Measurements from ENCODE around the gene ERF. TPM values are rescaled to one million over a fixed set of nuclear protein-coding genes. Genes with fewer than 3 reads are reported as not detected.

Gene ERF
- total and polyA plus RNA-seq, 2 of the 8 experiments (the other 6 are each of a cell fraction or from before 2014, with no cell fraction given) = 43.7 to 62.7 TPM

DNA sequence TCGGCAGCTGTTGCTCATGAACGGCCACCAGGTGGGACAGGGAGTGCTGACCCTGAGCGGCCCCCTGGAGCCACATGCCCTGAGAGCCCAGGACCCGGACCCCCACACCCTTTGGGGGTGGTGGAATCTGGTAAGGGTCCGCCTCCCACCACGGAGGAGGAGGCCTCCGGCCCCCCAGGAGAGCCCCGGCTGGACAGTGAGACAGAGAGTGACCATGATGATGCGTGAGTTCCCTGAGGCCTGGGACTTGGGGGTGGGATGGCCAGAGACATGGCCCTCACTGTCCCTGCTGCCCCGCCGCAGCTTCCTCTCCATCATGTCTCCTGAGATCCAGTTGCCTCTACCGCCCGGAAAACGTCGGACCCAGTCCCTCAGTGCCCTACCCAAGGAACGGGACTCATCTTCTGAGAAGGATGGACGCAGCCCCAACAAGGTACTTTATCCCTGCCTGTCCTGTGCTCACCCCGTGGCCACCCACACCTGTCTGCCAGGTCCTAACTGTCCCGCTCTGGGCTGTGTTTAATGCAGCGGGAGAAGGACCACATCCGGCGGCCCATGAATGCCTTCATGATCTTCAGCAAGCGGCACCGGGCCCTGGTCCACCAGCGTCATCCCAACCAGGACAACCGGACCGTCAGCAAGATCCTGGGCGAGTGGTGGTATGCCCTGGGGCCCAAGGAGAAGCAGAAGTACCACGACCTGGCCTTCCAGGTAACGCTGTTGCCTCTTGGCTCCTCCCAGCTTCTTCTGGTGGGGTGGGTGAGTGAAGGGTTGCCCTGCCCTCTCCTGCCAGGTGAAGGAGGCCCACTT, 32.3 kb upstream of the ERF start:
- Histone ChIP-seq H2AFZ (ENCODE audit: low read length) (no peak overlapping the region), H3K9me3 (ENCODE audit: insufficient read depth in 2 of 2, low read depth in 1 of 2, low read length in 1 of 2) (no peaks in the 10 kb centered on the region), H4K20me1 (replicated peaks in 1 of 2; ENCODE audit: control insufficient read depth in 1 of 2, insufficient read depth in 2 of 2, low read length in 2 of 2) (peaks cover 3 to 20% of the 10 kb centered on the region in 2 experiments), H2AK5ac (ENCODE audit: low read depth, low read length) (no peak overlapping the region), H4K91ac (replicated peaks; ENCODE audit: insufficient read length, low read length) (no peak overlapping the region), H3K4me1 (replicated peaks in 1 of 4; ENCODE audit: control insufficient read depth in 3 of 4, insufficient read depth in 4 of 4, low read length in 3 of 4) (peaks cover 4 to 24% (median 18%) of the 10 kb centered on the region in 4 experiments), H3K27me3 (replicated peaks in 1 of 4; ENCODE audit: control insufficient read depth in 3 of 4, extremely low read depth in 1 of 4, insufficient read depth in 3 of 4, low read length in 3 of 4) (no peaks in the 10 kb centered on the region), H2BK12ac (ENCODE audit: low read depth, low read length) (no peak overlapping the region), H4K8ac (ENCODE audit: extremely low read depth, insufficient read depth, low read length) (no peak overlapping the region), H3K27ac (ENCODE audit: low read depth, low read length) (no peak overlapping the region), H3K36me3 (ENCODE audit: control insufficient read depth in 2 of 4, insufficient read depth in 4 of 4, low read length in 3 of 4) (peaks cover 13 to 43% (median 38%) of the 10 kb centered on the region in 4 experiments; a peak in 7 of 8 replicates), H3K79me1 (ENCODE audit: low read depth, low read length) (peaks cover 27% of the 10 kb centered on the region), H3K4ac (replicated peaks; ENCODE audit: insufficient read length, low read depth, low read length) (no peak overlapping the region), H3K14ac (ENCODE audit: insufficient read length) (no peak overlapping the region), H2BK5ac (ENCODE audit: low read depth, low read length) (no peak overlapping the region; the same call in 1 of the 2 replicates), H3K18ac (ENCODE audit: extremely low read depth, low read length) (no peak overlapping the region), H3K4me2 (ENCODE audit: insufficient read depth in 1 of 2, low read depth in 2 of 2, low read length in 2 of 2) (no peak overlapping the region), H3K9ac (replicated peaks in 1 of 4; ENCODE audit: extremely low read depth in 1 of 4, low read depth in 3 of 4, low read length in 3 of 4) (no peak overlapping the region), H2BK15ac (ENCODE audit: low read length) (no peak overlapping the region), H3K79me2 (ENCODE audit: control insufficient read depth in 1 of 2, insufficient read depth in 2 of 2, low read length in 2 of 2) (peaks cover 0 to 22% of the 10 kb centered on the region in 2 experiments; a peak in 2 of 4 replicates), H4K5ac (ENCODE audit: insufficient read length, low read depth, low read length) (no peak overlapping the region), H3K23ac (ENCODE audit: insufficient read length) (no peak overlapping the region), H2BK20ac (ENCODE audit: low read length) (no peak overlapping the region), H3K4me3 (ENCODE audit: extremely low read depth in 1 of 4, insufficient read depth in 2 of 4, low read depth in 3 of 4, low read length in 4 of 4) (no peak overlapping the region), H3K23me2 (ENCODE audit: low read depth, low read length) (peaks cover 18% of the 10 kb centered on the region), H3K56ac (replicated peaks; ENCODE audit: insufficient read length, low read depth, low read length) (no peak overlapping the region), H2BK120ac (replicated peaks; ENCODE audit: low read depth, low read length) (no peak overlapping the region)
- ChIA-PET POLR2A (ENCODE audit: partially characterized antibody) (interaction anchor here (1.1 to 4.3 kb wide), 3 partner anchors 8 to 13 kb away, joined by 3 to 20 read pairs (median 18); no protein-coding TSS in a partner anchor), CTCF (ENCODE audit: partially characterized antibody) (interaction anchor here (6.6 to 10.6 kb wide), 2 partner anchors 9 to 40 kb away, joined by 41 to 155 read pairs; partner anchors contain the start of gene GSK3A)
- TF ChIP-seq SP2 (IDR thresholded peaks at IDR 0.05; ENCODE audit: low read length) = no peak
- TF ChIP-seq USF2 (IDR thresholded peaks at IDR 0.05; ENCODE audit: low read length) = no peak
- TF ChIP-seq SP1 (IDR thresholded peaks at IDR 0.05; ENCODE audit: low read depth, low read length) = no peak
- no peak for TF ChIP-seq POU5F1 (IDR thresholded peaks at IDR 0.05; ENCODE audit: low read depth, low read length)
- no peak for TF ChIP-seq BCL11A (IDR thresholded peaks at IDR 0.05; ENCODE audit: low read depth in 2 of 2, low read length in 2 of 2)
- TF ChIP-seq POLR2A (IDR thresholded peaks at IDR 0.05; ENCODE audit: control extremely low read depth in 1 of 2, low read depth in 2 of 2, low read length in 2 of 2) = no peak
- TF ChIP-seq EGR1 (IDR thresholded peaks at IDR 0.05; ENCODE audit: borderline replicate concordance, low read depth, low read length) = no peak
- no peak for TF ChIP-seq HDAC6 (IDR thresholded peaks at IDR 0.05; ENCODE audit: low read depth, low read length)
- no peak for TF ChIP-seq CREB1 (IDR thresholded peaks at IDR 0.05)
- TF ChIP-seq CBX5 (IDR thresholded peaks at IDR 0.05; ENCODE audit: low read depth, low read length) = no peak
- TF ChIP-seq JUND (IDR thresholded peaks at IDR 0.05; ENCODE audit: low read length) = no peak
- no peak for DNase-seq (ENCODE audit: low read depth in 1 of 2, low spot score in 2 of 2)
- no peak for FAIRE-seq
- WGBS, 2 experiments (ENCODE audit: extremely low coverage in 1 of 2, insufficient coverage in 1 of 2, insufficient read length in 1 of 2, insufficient replicate concordance in 2 of 2, low coverage in 1 of 2, low lambda C conversion rate in 2 of 2, missing lambda C conversion rate in 1 of 2) = 91% methylated on average over 30 of the region's 30 CpGs; no CpG with 5 or more reads in 1 of the 2 experiments
